Natural killer cell (primary cell): ENCODE results near the gene CIROP. TPM values are rescaled to one million over a fixed set of nuclear protein-coding genes. Genes with fewer than 3 reads are reported as not detected.
"Not testable (repeated sequence)": the region's sequence is repeated elsewhere in the genome, so short reads cannot be mapped to it uniquely, and the experiment has no call there.

Source experiments
- ATAC-seq, 3 donors: fragments of 150-1000 bp in 2 of 3; fragments of 200-7000 bp in 1 of 3; cut with Tn5 transposase; 1 replicate in 1 of 3; 2 replicates in 2 of 3; pipeline ENCODE4 v1.10.0; 2021; ENCODE audit warnings: mild to moderate bottlenecking in 2 of 3, moderate library complexity in 2 of 3
- DNase-seq, 2 donors: peaks; one replicate each; pipeline versions ENCODE4 v3.0.0 to v3.0.0-alpha.2; 2013 to 2021; ENCODE audit warnings: mixed read lengths in 1 of 2
- H3K27ac ChIP-seq: one replicate; pipeline ENCODE4 v1.5.1; 2013; ENCODE audit warnings: mild to moderate bottlenecking, low read length
- H3K27me3 ChIP-seq: one replicate; pipeline ENCODE4 v1.6.1; 2013; ENCODE audit warnings: low read length; ENCODE audit not compliant: control insufficient read depth, insufficient read depth
- H3K36me3 ChIP-seq: one replicate; pipeline ENCODE4 v1.6.1; 2013; ENCODE audit warnings: low read length; ENCODE audit not compliant: control insufficient read depth, insufficient read depth
- H3K4me1 ChIP-seq: one replicate; pipeline ENCODE4 v1.6.1; 2013; ENCODE audit warnings: low read length; ENCODE audit not compliant: control insufficient read depth, insufficient read depth
- H3K4me3 ChIP-seq: one replicate; pipeline ENCODE4 v1.5.1; 2013; ENCODE audit warnings: low read length
- H3K9me3 ChIP-seq: one replicate; pipeline ENCODE4 v1.6.1; 2013; ENCODE audit warnings: low read length; ENCODE audit not compliant: control insufficient read depth, insufficient read depth
- H3K27ac Mint-ChIP-seq, 2 donors: one replicate each; pipeline ENCODE4 v1.8.0; 2022; ENCODE audit warnings: mild to moderate bottlenecking in 2 of 2, mixed read lengths in 2 of 2, moderate library complexity in 1 of 2
- H3K27me3 Mint-ChIP-seq, 2 donors: one replicate each; pipeline ENCODE4 v1.8.0; 2022; ENCODE audit warnings: low read depth in 2 of 2, mixed read lengths in 2 of 2
- H3K36me3 Mint-ChIP-seq: one replicate; pipeline ENCODE4 v1.8.0; 2022; ENCODE audit warnings: mixed read lengths
- H3K4me1 Mint-ChIP-seq, 2 donors: one replicate each; pipeline ENCODE4 v1.8.0; 2022; ENCODE audit warnings: mixed read lengths in 2 of 2
- H3K4me3 Mint-ChIP-seq: one replicate; pipeline ENCODE4 v1.8.0; 2022; ENCODE audit warnings: mild to moderate bottlenecking, moderate library complexity, mixed read lengths
- H3K9me3 Mint-ChIP-seq, 2 donors: one replicate each; pipeline ENCODE4 v1.8.0; 2022; ENCODE audit warnings: mixed read lengths in 2 of 2
- WGBS: methylation state at CpG from one replicate; pipeline ENCODE4 v1.1.7; 2013; ENCODE audit warnings: missing lambda C conversion rate; ENCODE audit not compliant: insufficient coverage; 5-methylcytosine and 5-hydroxymethylcytosine counted together
- intact Hi-C: fragments of 100-400 bp; cut with micrococcal nuclease; formaldehyde crosslinking; loops from one replicate; pipeline ENCODE4 v1.14.2; 2022
- total RNA-seq, 4 donors: library from RNA; stranded (reverse); fragments of 120-200 nt in 1 of 4; gene quantifications; one replicate each; pipeline versions ENCODE4 v1.2.3 to v1.2.4, GENCODE V29; 2013 to 2022
- TF ChIP-seq, protein P1 (sequence below): fragments of 200-600 bp; IDR thresholded peaks from one replicate; pipeline ENCODE4 v1.8.0; 2022; ENCODE audit warnings: antibody characterized with exemption

The CIROP gene
- total RNA-seq, 3 donors from 2014 or later (not counting 1 experiment from before 2014, with no cell fraction given), result not detected

DNA sequence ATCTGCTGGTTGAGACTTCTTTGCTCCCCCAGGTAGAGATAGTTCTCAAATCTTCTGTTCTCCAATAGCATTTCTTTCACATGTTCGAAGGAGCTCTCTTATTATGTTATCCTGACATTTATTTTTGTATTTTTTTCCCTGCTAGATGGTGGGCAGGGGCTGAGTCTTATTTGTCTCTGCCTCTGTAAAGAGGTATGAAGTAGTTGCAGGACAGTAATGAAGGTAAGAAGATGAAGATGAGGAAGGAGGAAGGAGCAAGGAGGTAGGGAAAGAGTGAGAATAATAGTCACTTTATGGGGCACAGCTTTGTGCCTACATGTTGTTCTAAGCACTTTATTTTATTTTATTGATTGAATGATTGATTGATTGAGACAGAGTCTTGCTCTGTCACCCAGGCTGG is 5.0 kb upstream of the CIROP start:
- Histone ChIP-seq H3K27me3 (no peaks in the 10 kb centered on the region), H3K27ac (no peak overlapping the region), H3K9me3 (no peaks in the 10 kb centered on the region), H3K4me3 (no peak overlapping the region), H3K36me3 (no peaks in the 10 kb centered on the region), H3K4me1 (no peaks in the 10 kb centered on the region)
- Mint-ChIP-seq H3K27me3 (peaks cover 0 to 7% of the 10 kb centered on the region in 2 donors), H3K4me3 (no peak overlapping the region), H3K27ac (no peak overlapping the region), H3K9me3 (no peaks in the 10 kb centered on the region), H3K36me3 (no peaks in the 10 kb centered on the region), H3K4me1 (no peaks in the 10 kb centered on the region)
- intact Hi-C loops, result loop anchor here (1.0 kb wide), 1 partner anchor 40 kb away; no protein-coding TSS in a partner anchor
- DNase-seq (no peak), ATAC-seq (no peak)
- TF ChIP-seq, protein P1, sequence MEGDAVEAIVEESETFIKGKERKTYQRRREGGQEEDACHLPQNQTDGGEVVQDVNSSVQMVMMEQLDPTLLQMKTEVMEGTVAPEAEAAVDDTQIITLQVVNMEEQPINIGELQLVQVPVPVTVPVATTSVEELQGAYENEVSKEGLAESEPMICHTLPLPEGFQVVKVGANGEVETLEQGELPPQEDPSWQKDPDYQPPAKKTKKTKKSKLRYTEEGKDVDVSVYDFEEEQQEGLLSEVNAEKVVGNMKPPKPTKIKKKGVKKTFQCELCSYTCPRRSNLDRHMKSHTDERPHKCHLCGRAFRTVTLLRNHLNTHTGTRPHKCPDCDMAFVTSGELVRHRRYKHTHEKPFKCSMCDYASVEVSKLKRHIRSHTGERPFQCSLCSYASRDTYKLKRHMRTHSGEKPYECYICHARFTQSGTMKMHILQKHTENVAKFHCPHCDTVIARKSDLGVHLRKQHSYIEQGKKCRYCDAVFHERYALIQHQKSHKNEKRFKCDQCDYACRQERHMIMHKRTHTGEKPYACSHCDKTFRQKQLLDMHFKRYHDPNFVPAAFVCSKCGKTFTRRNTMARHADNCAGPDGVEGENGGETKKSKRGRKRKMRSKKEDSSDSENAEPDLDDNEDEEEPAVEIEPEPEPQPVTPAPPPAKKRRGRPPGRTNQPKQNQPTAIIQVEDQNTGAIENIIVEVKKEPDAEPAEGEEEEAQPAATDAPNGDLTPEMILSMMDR, result no peak
- WGBS, result no CpG with 5 or more reads among the region's 1 CpG

DNA sequence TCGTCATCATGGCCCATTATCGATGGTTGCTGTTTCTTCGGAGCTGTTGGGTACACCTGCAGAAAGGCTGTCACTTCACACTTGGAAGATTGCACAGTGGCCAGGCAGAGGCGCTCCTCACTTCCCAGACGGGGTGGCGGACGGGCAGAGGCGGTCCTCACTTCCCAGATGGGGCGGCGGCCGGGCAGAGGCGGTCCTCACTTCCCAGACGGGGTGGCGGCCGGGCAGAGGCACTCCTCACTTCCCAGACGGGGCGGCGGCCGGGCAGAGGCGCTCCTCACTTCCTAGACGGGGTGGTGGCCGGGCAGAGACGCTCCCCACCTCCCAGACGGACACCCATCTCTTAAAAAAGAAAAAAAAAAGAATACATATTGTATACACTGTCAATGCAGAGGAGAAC is 3.4 kb upstream of the CIROP start:
- H3K27me3 Mint-ChIP-seq, H3K27ac Mint-ChIP-seq, H3K36me3 Mint-ChIP-seq, DNase-seq, H3K9me3 Mint-ChIP-seq, H3K27me3 ChIP-seq, H3K4me1 ChIP-seq, H3K27ac ChIP-seq, H3K36me3 ChIP-seq, H3K9me3 ChIP-seq, H3K4me1 Mint-ChIP-seq, H3K4me3 ChIP-seq, ATAC-seq, intact Hi-C loops, H3K4me3 Mint-ChIP-seq: not testable (repeated sequence)
- 96% methylated on average over 13 of the region's 24 CpGs for WGBS

DNA sequence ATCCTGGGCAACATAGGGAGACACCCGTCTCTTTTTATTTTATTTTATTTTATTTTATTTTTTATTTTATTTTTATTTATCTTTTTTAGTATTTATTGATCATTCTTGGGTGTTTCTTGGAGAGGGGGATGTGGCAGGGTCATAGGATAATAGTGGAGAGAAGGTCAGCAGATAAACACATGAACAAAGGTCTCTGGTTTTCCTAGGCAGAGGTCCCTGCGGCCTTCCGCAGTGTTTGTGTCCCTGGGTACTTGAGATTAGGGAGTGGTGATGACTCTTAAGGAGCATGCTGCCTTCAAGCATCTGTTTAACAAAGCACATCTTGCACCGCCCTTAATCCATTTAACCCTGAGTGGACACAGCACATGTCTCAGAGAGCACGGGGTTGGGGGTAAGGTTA is 2.8 kb upstream of the CIROP start:
- H3K36me3 Mint-ChIP-seq, H3K36me3 ChIP-seq, H3K9me3 Mint-ChIP-seq, H3K27ac ChIP-seq, H3K4me3 ChIP-seq, intact Hi-C loops, H3K27ac Mint-ChIP-seq, ATAC-seq, H3K4me3 Mint-ChIP-seq, H3K9me3 ChIP-seq, DNase-seq, H3K27me3 Mint-ChIP-seq, H3K27me3 ChIP-seq, H3K4me1 Mint-ChIP-seq, H3K4me1 ChIP-seq: not testable (repeated sequence)
- WGBS, result no CpG with 5 or more reads among the region's 5 CpGs

DNA sequence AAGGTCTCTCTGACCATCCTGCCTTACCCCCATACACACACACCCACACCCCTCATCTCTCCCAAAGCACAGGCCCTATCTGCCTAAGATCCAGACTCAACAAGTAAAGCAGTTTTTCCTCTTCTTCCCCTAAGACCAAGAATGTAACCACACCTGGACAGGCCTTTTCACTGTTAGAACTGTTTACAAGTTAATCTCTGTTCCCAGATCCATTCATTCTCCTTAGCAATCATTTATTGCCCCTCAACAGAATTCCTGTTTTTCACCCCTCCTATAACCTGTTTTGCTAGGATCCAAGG is 1.9 kb upstream of the CIROP start:
- TF ChIP-seq, protein P1, result no peak
- no peaks in the 10 kb centered on the region for H3K9me3 ChIP-seq
- H3K4me1 Mint-ChIP-seq, result no peaks in the 10 kb centered on the region
- no peaks in the 10 kb centered on the region for H3K36me3 Mint-ChIP-seq
- no peak overlapping the region for H3K27ac ChIP-seq
- no peak overlapping the region for H3K27ac Mint-ChIP-seq
- no peaks in the 10 kb centered on the region for H3K4me1 ChIP-seq
- H3K4me3 ChIP-seq, result no peak overlapping the region
- no peaks in the 10 kb centered on the region for H3K9me3 Mint-ChIP-seq
- no peaks in the 10 kb centered on the region for H3K36me3 ChIP-seq
- no peaks in the 10 kb centered on the region for H3K27me3 Mint-ChIP-seq
- no peak for DNase-seq
- intact Hi-C loops, result no loop called here
- ATAC-seq, result no peak
- no peak overlapping the region for H3K4me3 Mint-ChIP-seq
- no peaks in the 10 kb centered on the region for H3K27me3 ChIP-seq

DNA sequence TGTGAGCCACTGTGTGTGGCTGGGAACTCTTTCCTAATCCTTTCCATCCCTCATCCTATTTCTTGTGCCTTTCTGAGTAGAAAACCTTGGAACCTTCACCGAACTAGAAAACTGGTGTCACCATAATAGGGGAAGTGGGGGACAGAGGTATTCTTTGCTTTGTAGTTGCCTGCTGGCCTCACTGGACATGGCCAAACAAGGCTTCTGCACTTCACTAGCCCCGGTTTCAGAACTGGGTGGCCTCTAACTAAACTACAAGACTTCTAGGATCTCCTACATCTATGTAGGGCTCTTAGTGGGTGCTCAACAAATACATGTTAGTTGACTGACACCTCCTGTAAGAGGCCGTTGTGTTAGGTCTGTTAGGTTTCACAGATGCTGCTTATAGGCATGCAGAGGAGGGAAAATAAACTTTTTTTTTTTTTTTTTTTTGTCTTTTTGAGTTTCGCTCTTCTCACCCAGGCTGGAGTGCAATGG is 597 bp upstream of the CIROP start:
- WGBS, result 91% methylated on average over 4 of the region's 4 CpGs
- H3K4me1 Mint-ChIP-seq, result no peaks in the 10 kb centered on the region

More for the DNA sequence above, 597 bp upstream of the CIROP start:
- Histone ChIP-seq H3K4me1 (no peaks in the 10 kb centered on the region), H3K9me3 (no peaks in the 10 kb centered on the region), H3K27me3 (no peaks in the 10 kb centered on the region), H3K27ac (no peak overlapping the region), H3K4me3 (no peak overlapping the region), H3K36me3 (no peaks in the 10 kb centered on the region)
- Mint-ChIP-seq H3K27me3 (no peaks in the 10 kb centered on the region), H3K4me3 (no peak overlapping the region), H3K9me3 (no peaks in the 10 kb centered on the region), H3K27ac (no peak overlapping the region), H3K36me3 (no peaks in the 10 kb centered on the region)
- TF ChIP-seq, protein P1, result no peak
- ATAC-seq (no peak), DNase-seq (no peak)
- intact Hi-C loops, result no loop called here
